IMR-90 (cell line): ENCODE data around the gene RAB11FIP3. TPM values are rescaled to one million over a fixed set of nuclear protein-coding genes. Genes with fewer than 3 reads are reported as not detected.

ENCODE experiments used
- ATAC-seq: fragments of 200-7000 bp; cut with Tn5 transposase; 2 replicates; pipeline ENCODE4 v1.9.1; 2020; ENCODE audit warnings: low read depth, mild to moderate bottlenecking, moderate library complexity
- BruUV-seq: library from RNA; stranded (reverse); fragments of 400-500 nt; replicated peaks from 2 replicates; lab custom pipeline; 2021; lab: Mats Ljungman, UMichigan
- CTCF ChIA-PET: fragments of 300-600 bp; formaldehyde crosslinking; extraction: SDS; loops from one replicate; lab custom pipeline; 2021; ENCODE audit warnings: antibody characterized with exemption; lab: Yijun Ruan, JAX
- POLR2A ChIA-PET: fragments of 300-600 bp; sonication (Branson Sonifier 250); formaldehyde crosslinking; loops from one replicate; lab custom pipeline; 2022; ENCODE audit warnings: antibody characterized with exemption; ENCODE audit not compliant: unreplicated experiment; lab: Charles Lee
- DNase-seq: peaks from one replicate; pipeline ENCODE4 v3.0.0; 2013
- H2AFZ ChIP-seq: replicated peaks from 2 replicates; pipeline ENCODE3; 2013; ENCODE audit warnings: low read length, mild to moderate bottlenecking; ENCODE audit not compliant: poor library complexity
- H2AK5ac ChIP-seq: 2 replicates; pipeline ENCODE4 v1.6.1; 2013; ENCODE audit warnings: low read depth, low read length, inconsistent platforms
- H2AK9ac ChIP-seq: replicated peaks from 2 replicates; pipeline ENCODE3; 2013; ENCODE audit warnings: mild to moderate bottlenecking, low read depth, low read length, moderate library complexity; ENCODE audit not compliant: poor library complexity
- H2BK120ac ChIP-seq: 2 replicates; pipeline ENCODE4 v1.6.1; 2013; ENCODE audit warnings: low read depth, low read length, inconsistent platforms
- H2BK15ac ChIP-seq: 3 replicates; pipeline ENCODE4 v1.6.1; 2013; ENCODE audit warnings: low read depth, low read length, inconsistent platforms
- H2BK20ac ChIP-seq: 2 replicates; pipeline ENCODE4 v1.6.1; 2013; ENCODE audit warnings: low read depth, mild to moderate bottlenecking, inconsistent platforms, low read length, moderate library complexity
- H2BK5ac ChIP-seq: 2 replicates; pipeline ENCODE4 v1.6.1; 2013; ENCODE audit warnings: mild to moderate bottlenecking, low read depth, low read length, inconsistent platforms; ENCODE audit not compliant: poor library complexity, severe bottlenecking
- H3K14ac ChIP-seq: replicated peaks from 2 replicates; pipeline ENCODE4 v1.6.1; 2013; ENCODE audit warnings: low read depth, low read length, inconsistent platforms
- H3K18ac ChIP-seq: 2 replicates; pipeline ENCODE4 v1.6.1; 2013; ENCODE audit warnings: low read depth, low read length, control low read depth
- H3K23ac ChIP-seq: 2 replicates; pipeline ENCODE4 v1.6.1; 2013; ENCODE audit warnings: low read depth, low read length, inconsistent platforms
- H3K27ac ChIP-seq: 2 replicates; pipeline ENCODE4 v1.5.1; 2013; ENCODE audit warnings: mild to moderate bottlenecking, control low read depth, low read length; ENCODE audit not compliant: insufficient read depth
- H3K27me3 ChIP-seq: 2 replicates; pipeline ENCODE4 v1.6.1; 2013; ENCODE audit warnings: low read length; ENCODE audit not compliant: control insufficient read depth, insufficient read depth
- H3K36me3 ChIP-seq: 2 replicates; pipeline ENCODE4 v1.6.1; 2013; ENCODE audit warnings: low read length, mixed read lengths; ENCODE audit not compliant: control insufficient read depth, insufficient read depth
- H3K4ac ChIP-seq: 2 replicates; pipeline ENCODE4 v1.6.1; 2013; ENCODE audit warnings: low read depth, low read length, inconsistent platforms
- H3K4me1 ChIP-seq: 2 replicates; pipeline ENCODE4 v1.6.1; 2013; ENCODE audit warnings: low read length, mixed read lengths; ENCODE audit not compliant: control insufficient read depth, insufficient read depth
- H3K4me2 ChIP-seq: 2 replicates; pipeline ENCODE4 v1.6.1; 2013; ENCODE audit warnings: low read depth, mild to moderate bottlenecking, control low read depth, low read length, moderate library complexity
- H3K4me3 ChIP-seq: 2 replicates; pipeline ENCODE4 v1.5.1; 2013; ENCODE audit warnings: low read depth, mild to moderate bottlenecking, control low read depth, low read length, moderate library complexity; ENCODE audit not compliant: insufficient read depth
- H3K56ac ChIP-seq: 2 replicates; pipeline ENCODE4 v1.6.1; 2013; ENCODE audit warnings: low read length, inconsistent platforms; ENCODE audit not compliant: insufficient read depth; ENCODE audit errors: extremely low read depth
- H3K79me1 ChIP-seq, 2 experiments: 2 replicates each; pipeline ENCODE4 v1.6.1; 2013; ENCODE audit warnings: low read length in 2 of 2, inconsistent platforms in 1 of 2, low read depth in 1 of 2
- H3K9ac ChIP-seq: 2 replicates; pipeline ENCODE4 v1.6.1; 2013; ENCODE audit warnings: low read depth, low read length, control low read depth
- H3K9me1 ChIP-seq: 2 replicates; pipeline ENCODE4 v1.6.1; 2013; ENCODE audit warnings: low read length, inconsistent platforms; ENCODE audit not compliant: insufficient read depth
- H3K9me3 ChIP-seq: 2 replicates; pipeline ENCODE4 v1.6.1; 2013; ENCODE audit warnings: low read length; ENCODE audit not compliant: control insufficient read depth, insufficient read depth
- H4K20me1 ChIP-seq: 2 replicates; pipeline ENCODE4 v1.6.1; 2013; ENCODE audit warnings: low read length, inconsistent platforms; ENCODE audit not compliant: insufficient read depth
- H4K5ac ChIP-seq: 2 replicates; pipeline ENCODE4 v1.6.1; 2013; ENCODE audit warnings: mild to moderate bottlenecking, low read depth, low read length, control low read depth
- H4K8ac ChIP-seq, 2 experiments: 2 replicates each; pipeline ENCODE4 v1.6.1; 2013; ENCODE audit warnings: low read depth in 2 of 2, low read length in 2 of 2, control low read depth in 1 of 2, inconsistent platforms in 1 of 2
- H4K91ac ChIP-seq: 2 replicates; pipeline ENCODE4 v1.6.1; 2013; ENCODE audit warnings: low read depth, low read length, inconsistent platforms; ENCODE audit not compliant: insufficient read depth
- POLR2A ChIP-seq: IDR thresholded peaks from 2 replicates; pipeline ENCODE4 v1.6.1; 2012; ENCODE audit warnings: mild to moderate bottlenecking, low read depth, low read length
- WGBS, 2 experiments: methylation state at CpG; one replicate each; pipeline versions ENCODE4 v1.1.5 to v1.1.7; 2013; ENCODE audit warnings: missing lambda C conversion rate in 2 of 2; ENCODE audit not compliant: insufficient read length in 1 of 2; ENCODE audit errors: extremely low coverage in 2 of 2; 5-methylcytosine and 5-hydroxymethylcytosine counted together
- dilution Hi-C: fragments of 300-500 bp; cut with HindIII; formaldehyde crosslinking; loops from one replicate; pipeline ENCODE4 v1.14.3; 2018; ENCODE audit warnings: low sequenced_read_pairs; ENCODE audit not compliant: unreplicated experiment
- in situ Hi-C: fragments of 300-500 bp; cut with MboI; formaldehyde crosslinking; loops from 3 replicates; pipeline ENCODE4 v1.14.3; 2019; ENCODE audit warnings: low sequenced_read_pairs, inconsistent platforms, mixed read lengths
- intact Hi-C: fragments of 100-400 bp; cut with micrococcal nuclease; formaldehyde crosslinking; loops from 2 replicates; pipeline ENCODE4 v1.10.0; 2022
- polyA plus RNA-seq, 3 experiments: library from polyadenylated mRNA; depleted of rRNA; stranded (reverse); fragments of >200 nt; gene quantifications; 2 replicates each; pipeline ENCODE4 v1.2.3, GENCODE V29; 2012; ENCODE audit warnings: low replicate concordance in 1 of 3
- total RNA-seq: library from RNA; depleted of rRNA; stranded (reverse); fragments of >200 nt; gene quantifications from 2 replicates; pipeline ENCODE4 v1.2.3, GENCODE V29; 2012

The RAB11FIP3 gene
- total and polyA plus RNA-seq, 2 of the 4 experiments (the other 2 are of a cell fraction): 7.5 to 22.5 TPM

DNA sequence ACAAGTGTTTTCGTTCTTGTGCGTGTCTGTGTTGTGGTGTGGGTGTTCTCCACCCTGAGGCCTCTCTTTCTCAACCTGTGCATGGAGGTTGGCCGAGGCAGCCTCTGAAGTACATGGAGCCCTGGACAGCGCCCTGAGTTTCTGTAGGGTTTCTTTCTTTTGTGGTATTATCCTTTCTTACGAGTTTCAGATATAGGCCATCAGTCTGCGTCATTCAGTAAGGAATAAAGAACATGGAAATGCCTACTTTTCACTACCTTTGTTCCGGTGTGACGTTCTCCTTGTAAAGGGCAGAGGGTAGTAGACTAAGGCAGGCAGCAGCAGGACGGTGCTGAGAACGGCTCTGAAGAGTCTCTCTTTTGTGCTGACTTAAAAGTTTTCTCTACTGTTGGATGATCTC, 18.6 kb downstream of the RAB11FIP3 start:
- Histone ChIP-seq H3K27ac (no peak overlapping the region), H3K9me1 (peaks cover 17% of the 10 kb centered on the region), H3K18ac (no peak overlapping the region), H3K9ac (no peak overlapping the region), H3K4ac (no peak overlapping the region), H2BK20ac (no peak overlapping the region), H3K9me3 (no peaks in the 10 kb centered on the region), H3K56ac (no peak overlapping the region), H2BK120ac (no peak overlapping the region), H3K4me1 (no peaks in the 10 kb centered on the region), H4K5ac (no peak overlapping the region), H2AK5ac (no peak overlapping the region), H3K4me2 (no peak overlapping the region), H2BK15ac (no peak overlapping the region), H4K8ac (no peak overlapping the region), H3K14ac (no peak overlapping the region), H3K27me3 (no peaks in the 10 kb centered on the region), H3K4me3 (no peak overlapping the region), H3K36me3 (0 out of 2 replicates have a peak, but pooled peaks cover 3% of the 10 kb centered on the region), H4K20me1 (peaks cover 59% of the 10 kb centered on the region), H2AK9ac (no peak overlapping the region), H3K23ac (no peak overlapping the region), H2AFZ (no peak overlapping the region), H3K79me1 (peaks cover 30 to 72% of the 10 kb centered on the region in 2 experiments), H2BK5ac (no peak overlapping the region), H4K91ac (no peak overlapping the region)
- CTCF ChIA-PET: no interaction called here
- no peak for ATAC-seq
- in situ Hi-C loops (no loop called here), dilution Hi-C loops (no loop called here), intact Hi-C loops (no loop called here)
- 90% methylated on average over 2 of the region's 10 CpGs; no CpG with 5 or more reads in 1 of the 2 experiments for WGBS, 2 experiments
- no peak for TF ChIP-seq POLR2A
- no TSS peak for BruUV-seq
- no peak for DNase-seq
- POLR2A ChIA-PET: no interaction called here
